WERI-Rb-1 (cell line): ENCODE measurements around the gene VMP1.

ENCODE experiments used
- DNase-seq: peaks from one replicate; pipeline ENCODE4 v3.0.0-alpha.2; 2020
- H3K27ac ChIP-seq: fragments of 250-450 bp; sonication (Bioruptor Pico); 2 replicates; pipeline ENCODE4 v1.5.1; 2020; ENCODE audit warnings: mild to moderate bottlenecking, moderate library complexity
- H3K27me3 ChIP-seq: fragments of 250-450 bp; sonication (Bioruptor Pico); 2 replicates; pipeline ENCODE4 v1.5.1; 2021; ENCODE audit warnings: mild to moderate bottlenecking, low read depth, moderate library complexity; ENCODE audit not compliant: insufficient read depth, severe bottlenecking
- H3K36me3 ChIP-seq: fragments of 250-450 bp; sonication (Bioruptor Pico); 2 replicates; pipeline ENCODE4 v1.5.1; 2020; ENCODE audit warnings: mild to moderate bottlenecking, moderate library complexity
- H3K4me3 ChIP-seq: 2 replicates; pipeline ENCODE4 v1.5.1; 2011; ENCODE audit warnings: low read depth, mild to moderate bottlenecking, control low read depth, low read length
- H3K9me3 ChIP-seq: fragments of 250-450 bp; sonication (Bioruptor Pico); 2 replicates; pipeline ENCODE4 v1.5.1; 2021; ENCODE audit warnings: mild to moderate bottlenecking, moderate library complexity; ENCODE audit not compliant: severe bottlenecking
- CTCF ChIP-seq: IDR thresholded peaks from 2 replicates; pipeline ENCODE4 v1.5.1; 2011; ENCODE audit warnings: low read depth, mild to moderate bottlenecking, control low read depth, inconsistent platforms, low read length

VMP1 gene

GRCh38 chr17:59829217-59830006, 122.0 kb downstream of the VMP1 start:
- no peak overlapping the region for H3K27ac ChIP-seq
- no peak for TF ChIP-seq CTCF
- no peaks in the 10 kb centered on the region for H3K9me3 ChIP-seq
- DNase-seq: no peak
- no peaks in the 10 kb centered on the region; the same call in 1 of the 2 replicates for H3K36me3 ChIP-seq
- H3K27me3 ChIP-seq: no peaks in the 10 kb centered on the region
- no peak overlapping the region for H3K4me3 ChIP-seq

- Histone ChIP-seq H3K27me3 (no peaks in the 10 kb centered on the region), H3K9me3 (no peaks in the 10 kb centered on the region), H3K4me3 (no peak overlapping the region), H3K36me3 (no peaks in the 10 kb centered on the region; the same call in 1 of the 2 replicates), H3K27ac (no peak overlapping the region)
- DNase-seq: no peak
- no peak for TF ChIP-seq CTCF
These were observed 122.7 kb downstream of the VMP1 start for GRCh38 chr17:59830007-59830630.

- DNase-seq: no peak
- TF ChIP-seq CTCF: no peak
- H3K4me3 ChIP-seq: no peak overlapping the region
These were observed 123.5 kb downstream of the VMP1 start for GRCh38 chr17:59830846-59831486.

GRCh38 chr17:59832883-59833379, 125.5 kb downstream of the VMP1 start:
- Histone ChIP-seq H3K27ac (no peak overlapping the region), H3K9me3 (no peaks in the 10 kb centered on the region), H3K27me3 (no peaks in the 10 kb centered on the region), H3K4me3 (no peak overlapping the region), H3K36me3 (peaks cover 3% of the 10 kb centered on the region; the same call in 1 of the 2 replicates)
- no peak for TF ChIP-seq CTCF
- DNase-seq: no peak

More at GRCh38 chr17:59830846-59831486, 123.5 kb downstream of the VMP1 start:
- no peak overlapping the region for H3K27ac ChIP-seq
- no peaks in the 10 kb centered on the region for H3K9me3 ChIP-seq
- H3K27me3 ChIP-seq: no peaks in the 10 kb centered on the region
- H3K36me3 ChIP-seq: no peaks in the 10 kb centered on the region; the same call in 1 of the 2 replicates

GRCh38 chr17:59837308-59838051, 130.0 kb downstream of the VMP1 start:
- peaks cover 37% of the 10 kb centered on the region for H3K36me3 ChIP-seq
- no peak for DNase-seq

More at GRCh38 chr17:59837308-59838051, 130.0 kb downstream of the VMP1 start:
- no peaks in the 10 kb centered on the region for H3K9me3 ChIP-seq
- H3K4me3 ChIP-seq: no peak overlapping the region
- no peaks in the 10 kb centered on the region for H3K27me3 ChIP-seq
- H3K27ac ChIP-seq: no peak overlapping the region
- TF ChIP-seq CTCF: no peak
